Ishikawa (cell line): ENCODE measurements around the gene KIF26B.

Experiments
- CREB1 ChIP-seq: IDR thresholded peaks from 2 replicates; pipeline ENCODE4 v1.6.1; 2012; ENCODE audit warnings: low read depth
- EP300 ChIP-seq: IDR thresholded peaks from 2 replicates; pipeline ENCODE4 v1.6.1; 2012; ENCODE audit warnings: borderline replicate concordance
- MAX ChIP-seq: IDR thresholded peaks from 2 replicates; pipeline ENCODE4 v1.6.1; 2012
- NFIC ChIP-seq: IDR thresholded peaks from 2 replicates; pipeline ENCODE4 v1.6.1; 2012
- REST ChIP-seq: IDR thresholded peaks from 2 replicates; pipeline ENCODE4 v1.6.1; 2012; ENCODE audit warnings: low read depth, mild to moderate bottlenecking
- TAF1 ChIP-seq: IDR thresholded peaks from 2 replicates; pipeline ENCODE4 v1.6.1; 2012; ENCODE audit warnings: low read depth, mild to moderate bottlenecking
- YY1 ChIP-seq: IDR thresholded peaks from 2 replicates; pipeline ENCODE4 v1.6.1; 2012; ENCODE audit warnings: low read depth

- TF ChIP-seq REST (no peak), YY1 (no peak), CREB1 (no peak), MAX (no peak), NFIC (no peak), EP300 (no peak), TAF1 (no peak)
These were observed 533.1 kb downstream of the KIF26B start for GRCh38 chr1:245687636-245688535.
